Activated T-cell treated with anti-CD3 and anti-CD28 coated beads, Interleukin-2, amount 50 U/mL, for 4 hours (primary cell): ENCODE measurements around the gene TLL1. TPM values are rescaled to one million over a fixed set of nuclear protein-coding genes. Genes with fewer than 3 reads are reported as not detected.

Source experiments
- ATAC-seq, 2 donors: fragments of 200-7000 bp; cut with Tn5 transposase; one replicate each; pipeline ENCODE4 v1.10.0; 2021
- DNase-seq: peaks from one replicate; pipeline ENCODE4 v3.0.0-alpha.2; 2020
- H3K27me3 Mint-ChIP-seq: one replicate; pipeline ENCODE4 v1.8.0; 2021; ENCODE audit warnings: low read depth, mixed read lengths
- H3K36me3 Mint-ChIP-seq: one replicate; pipeline ENCODE4 v1.8.0; 2022; ENCODE audit warnings: mixed read lengths; ENCODE audit not compliant: insufficient read depth
- H3K4me1 Mint-ChIP-seq: one replicate; pipeline ENCODE4 v1.8.0; 2021; ENCODE audit warnings: low read depth, mixed read lengths
- H3K4me3 Mint-ChIP-seq: one replicate; pipeline ENCODE4 v1.8.0; 2021; ENCODE audit warnings: mild to moderate bottlenecking, moderate library complexity, mixed read lengths
- H3K9me3 Mint-ChIP-seq: one replicate; pipeline ENCODE4 v1.8.0; 2021; ENCODE audit warnings: mixed read lengths
- total RNA-seq, 3 donors: library from RNA; stranded (reverse); gene quantifications; one replicate each; pipeline ENCODE4 v1.2.1, GENCODE V29; 2021

The TLL1 gene
- total RNA-seq, 3 donors from 2014 or later: not detected

- DNase-seq (no peak), ATAC-seq (no peak)
- H3K4me3 Mint-ChIP-seq: no peak overlapping the region
- no peaks in the 10 kb centered on the region for H3K4me1 Mint-ChIP-seq
- no peaks in the 10 kb centered on the region for H3K36me3 Mint-ChIP-seq
- H3K27me3 Mint-ChIP-seq: no peaks in the 10 kb centered on the region
- no peaks in the 10 kb centered on the region for H3K9me3 Mint-ChIP-seq
Measured at GRCh38 chr4:166077782-166078181, 204.7 kb downstream of the TLL1 start.

- Mint-ChIP-seq H3K36me3 (no peaks in the 10 kb centered on the region), H3K9me3 (no peaks in the 10 kb centered on the region), H3K4me3 (no peak overlapping the region), H3K27me3 (no peaks in the 10 kb centered on the region), H3K4me1 (no peaks in the 10 kb centered on the region)
- DNase-seq (no peak), ATAC-seq (no peak)
Measured at GRCh38 chr4:166078383-166078782, 205.3 kb downstream of the TLL1 start.

GRCh38 chr4:166078955-166079354 is 205.9 kb downstream of the TLL1 start:
- Mint-ChIP-seq H3K4me1 (no peaks in the 10 kb centered on the region), H3K4me3 (no peak overlapping the region), H3K36me3 (no peaks in the 10 kb centered on the region), H3K9me3 (no peaks in the 10 kb centered on the region), H3K27me3 (no peaks in the 10 kb centered on the region)
- DNase-seq (no peak), ATAC-seq (no peak)

- no peak for DNase-seq
- H3K9me3 Mint-ChIP-seq: no peaks in the 10 kb centered on the region
- no peaks in the 10 kb centered on the region for H3K27me3 Mint-ChIP-seq
- H3K4me1 Mint-ChIP-seq: no peaks in the 10 kb centered on the region
- H3K36me3 Mint-ChIP-seq: no peaks in the 10 kb centered on the region
- no peak for ATAC-seq
- no peak overlapping the region for H3K4me3 Mint-ChIP-seq
Measured at GRCh38 chr4:166087569-166087968, 214.5 kb downstream of the TLL1 start.

GRCh38 chr4:166088576-166088975 is 215.5 kb downstream of the TLL1 start:
- no peaks in the 10 kb centered on the region for H3K36me3 Mint-ChIP-seq
- DNase-seq: no peak
- H3K27me3 Mint-ChIP-seq: no peaks in the 10 kb centered on the region
- ATAC-seq: no peak
- no peak overlapping the region for H3K4me3 Mint-ChIP-seq
- H3K4me1 Mint-ChIP-seq: no peaks in the 10 kb centered on the region
- H3K9me3 Mint-ChIP-seq: no peaks in the 10 kb centered on the region

GRCh38 chr4:166091146-166091545 is 218.1 kb downstream of the TLL1 start:
- no peak for ATAC-seq
- Mint-ChIP-seq H3K36me3 (no peaks in the 10 kb centered on the region), H3K9me3 (no peaks in the 10 kb centered on the region), H3K4me3 (no peak overlapping the region), H3K27me3 (no peaks in the 10 kb centered on the region), H3K4me1 (no peaks in the 10 kb centered on the region)
- no peak for DNase-seq

GRCh38 chr4:166091912-166092510 is 219.0 kb downstream of the TLL1 start:
- Mint-ChIP-seq H3K4me3 (no peak overlapping the region), H3K4me1 (no peaks in the 10 kb centered on the region), H3K36me3 (no peaks in the 10 kb centered on the region), H3K27me3 (no peaks in the 10 kb centered on the region), H3K9me3 (no peaks in the 10 kb centered on the region)
- ATAC-seq (no peak), DNase-seq (no peak)

- no peaks in the 10 kb centered on the region for H3K27me3 Mint-ChIP-seq
- no peak for ATAC-seq
- H3K4me3 Mint-ChIP-seq: no peak overlapping the region
- no peaks in the 10 kb centered on the region for H3K9me3 Mint-ChIP-seq
- H3K4me1 Mint-ChIP-seq: no peaks in the 10 kb centered on the region
- H3K36me3 Mint-ChIP-seq: no peaks in the 10 kb centered on the region
- no peak for DNase-seq
Measured at GRCh38 chr4:166092797-166093290, 219.8 kb downstream of the TLL1 start.

- ATAC-seq (no peak), DNase-seq (no peak)
- peaks cover 7% of the 10 kb centered on the region for H3K9me3 Mint-ChIP-seq
- no peak overlapping the region for H3K4me3 Mint-ChIP-seq
- H3K4me1 Mint-ChIP-seq: no peaks in the 10 kb centered on the region
- H3K36me3 Mint-ChIP-seq: no peaks in the 10 kb centered on the region
- no peaks in the 10 kb centered on the region for H3K27me3 Mint-ChIP-seq
Measured at GRCh38 chr4:166104623-166105022, 231.6 kb downstream of the TLL1 start.

- H3K36me3 Mint-ChIP-seq: no peaks in the 10 kb centered on the region
- DNase-seq (no peak), ATAC-seq (no peak)
- no peaks in the 10 kb centered on the region for H3K4me1 Mint-ChIP-seq
- H3K9me3 Mint-ChIP-seq: peaks cover 2% of the 10 kb centered on the region
- no peak overlapping the region for H3K4me3 Mint-ChIP-seq
- peaks cover 3% of the 10 kb centered on the region for H3K27me3 Mint-ChIP-seq
Measured at GRCh38 chr4:166121897-166122296, 248.9 kb downstream of the TLL1 start.

GRCh38 chr4:166123546-166123945 is 250.5 kb downstream of the TLL1 start:
- Mint-ChIP-seq H3K4me1 (no peaks in the 10 kb centered on the region), H3K9me3 (peaks cover under 1% of the 10 kb centered on the region), H3K36me3 (no peaks in the 10 kb centered on the region), H3K27me3 (peaks cover 1% of the 10 kb centered on the region), H3K4me3 (no peak overlapping the region)
- no peak for ATAC-seq
- DNase-seq: no peak

GRCh38 chr4:166128403-166128802 is 255.4 kb downstream of the TLL1 start:
- ATAC-seq: no peak
- DNase-seq: no peak
- no peak overlapping the region for H3K4me3 Mint-ChIP-seq
- H3K4me1 Mint-ChIP-seq: no peaks in the 10 kb centered on the region
- peaks cover 12% of the 10 kb centered on the region for H3K9me3 Mint-ChIP-seq
- H3K27me3 Mint-ChIP-seq: no peaks in the 10 kb centered on the region
- no peaks in the 10 kb centered on the region for H3K36me3 Mint-ChIP-seq

GRCh38 chr4:166134285-166134684 is 261.2 kb downstream of the TLL1 start:
- H3K4me1 Mint-ChIP-seq: no peaks in the 10 kb centered on the region
- no peak overlapping the region for H3K4me3 Mint-ChIP-seq

GRCh38 chr4:166140951-166141350 is 267.9 kb downstream of the TLL1 start:
- Mint-ChIP-seq H3K36me3 (no peaks in the 10 kb centered on the region), H3K4me1 (no peaks in the 10 kb centered on the region), H3K27me3 (no peaks in the 10 kb centered on the region), H3K9me3 (no peaks in the 10 kb centered on the region), H3K4me3 (no peak overlapping the region)
- ATAC-seq (no peak), DNase-seq (no peak)

More at GRCh38 chr4:166134285-166134684, 261.2 kb downstream of the TLL1 start:
- ATAC-seq: no peak
- no peaks in the 10 kb centered on the region for H3K27me3 Mint-ChIP-seq
- no peak for DNase-seq
- peaks cover 18% of the 10 kb centered on the region for H3K9me3 Mint-ChIP-seq
- no peaks in the 10 kb centered on the region for H3K36me3 Mint-ChIP-seq

- Mint-ChIP-seq H3K9me3 (no peaks in the 10 kb centered on the region), H3K36me3 (no peaks in the 10 kb centered on the region), H3K27me3 (no peaks in the 10 kb centered on the region), H3K4me3 (no peak overlapping the region), H3K4me1 (no peaks in the 10 kb centered on the region)
- ATAC-seq (no peak), DNase-seq (no peak)
Measured at GRCh38 chr4:166143227-166143626, 270.2 kb downstream of the TLL1 start.
